Psoas muscle (tissue), 8 donors: ENCODE data around the gene RIOK2. TPM values are rescaled to one million over a fixed set of nuclear protein-coding genes. Genes with fewer than 3 reads are reported as not detected.

Source experiments
- ATAC-seq, 4 donors: fragments of 200-7000 bp; cut with Tn5 transposase; one replicate each; pipeline ENCODE4 v1.9.1; 2020; ENCODE audit warnings: moderate library complexity in 3 of 4, mild to moderate bottlenecking in 2 of 4
- DNase-seq, 2 donors: peaks; one replicate each; pipeline ENCODE4 v3.0.0-alpha.2; 2020
- H3K27ac ChIP-seq: fragments of 200-600 bp; one replicate; pipeline ENCODE4 v1.8.0; 2022
- H3K27me3 ChIP-seq, 3 donors: fragments of 200-600 bp in 1 of 3; one replicate each; pipeline versions ENCODE4 v1.6.1 to v1.8.0; 2013 to 2022; ENCODE audit warnings: low read length in 2 of 3, mild to moderate bottlenecking in 2 of 3, moderate library complexity in 1 of 3; ENCODE audit not compliant: insufficient read depth in 3 of 3
- H3K36me3 ChIP-seq, 2 donors: fragments of 200-600 bp in 1 of 2; one replicate each; pipeline versions ENCODE4 v1.6.1 to v1.8.0; 2013 to 2022; ENCODE audit warnings: low read depth in 1 of 2, mild to moderate bottlenecking in 1 of 2, moderate library complexity in 1 of 2; ENCODE audit not compliant: insufficient read depth in 1 of 2
- H3K4me1 ChIP-seq: fragments of 200-600 bp; one replicate; pipeline ENCODE4 v1.8.0; 2022
- H3K4me3 ChIP-seq: fragments of 200-600 bp; one replicate; pipeline ENCODE4 v1.8.0; 2022; ENCODE audit warnings: mild to moderate bottlenecking
- H3K9me3 ChIP-seq: fragments of 200-600 bp; one replicate; pipeline ENCODE4 v1.8.0; 2022
- WGBS, 3 donors: extraction: QIAGEN DNeasy Blood & Tissue Kit; methylation state at CpG; one replicate each; pipeline versions ENCODE4 v1.1.6 to v1.1.7; 2013; 5-methylcytosine and 5-hydroxymethylcytosine counted together
- intact Hi-C, 2 donors: fragments of 100-400 bp; cut with DNase I; formaldehyde crosslinking; loops; one replicate each; pipeline versions ENCODE4 v1.11.0 to v1.14.2; 2022
- polyA plus RNA-seq, 3 donors: library from polyadenylated mRNA; stranded (reverse); fragments of 200-250 nt; gene quantifications; one replicate each; pipeline ENCODE4 v1.2.3, GENCODE V29; 2013
- total RNA-seq, 4 donors: library from RNA; stranded (reverse); fragmentation: NEBNext Ultra II Directional in 2 of 4; extraction: Animal tissue kit (Norgen Biotek cat#: 25700) in 2 of 4; gene quantifications; one replicate each; pipeline versions ENCODE4 v1.2.1 to v1.2.4, GENCODE V29; 2021 to 2023
- TF ChIP-seq, protein P1 (sequence below): fragments of 200-600 bp; IDR thresholded peaks from one replicate; pipeline ENCODE4 v1.8.0; 2022; ENCODE audit warnings: antibody characterized with exemption
- donor health status: healthy with polysubstance abuse.
- donor health status: DM: no; HTN: no; CAD: no; lungs with moderate emphysema.
- donor health status: Bipolar disorder and iron deficiency.
- donor health status: healthy.
- donor health status: DM: yes; HTN: yes; CAD: no.
- donor health status: DM: no; HTN: no; CAD: no.
- donor health status: DM: no; HTN: no; CAD: no.
- donor health status: DM: yes; HTN: yes; CAD: no.

The RIOK2 gene
- total and polyA plus RNA-seq, 7 donors = 10.5 to 30.4 (median 19.8) TPM

DNA sequence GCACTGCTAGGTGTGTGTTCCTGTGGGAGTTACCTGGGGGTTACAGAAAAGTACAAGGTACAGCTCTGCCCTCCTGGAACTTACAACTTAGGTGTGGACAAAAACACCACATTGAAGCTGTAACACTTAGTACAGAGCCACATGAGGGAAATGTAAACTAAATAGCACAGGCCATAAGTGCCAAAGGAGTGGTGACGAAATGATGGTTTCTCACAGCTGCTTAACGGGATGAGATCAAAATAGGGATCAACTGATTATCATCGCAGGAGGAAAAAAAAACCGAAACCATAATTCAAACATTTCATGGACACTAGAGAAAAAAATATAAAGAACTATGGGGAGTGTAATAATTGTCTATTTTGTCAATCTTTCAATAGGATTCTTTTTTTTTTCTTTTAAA, 46.6 kb downstream of the RIOK2 start:
- no peak for DNase-seq
- no peaks in the 10 kb centered on the region for H3K36me3 ChIP-seq
- peaks cover 0 to 3% (median 0%) of the 10 kb centered on the region in 3 donors for H3K27me3 ChIP-seq
- no peaks in the 10 kb centered on the region for H3K9me3 ChIP-seq
- intact Hi-C loops = no loop called here
- no peak overlapping the region for H3K27ac ChIP-seq
- WGBS, 3 donors = 47 to 67% (median 50%) methylated on average over 4 of the region's 4 CpGs
- H3K4me1 ChIP-seq = no peaks in the 10 kb centered on the region
- H3K4me3 ChIP-seq = no peak overlapping the region
- TF ChIP-seq, protein P1, sequence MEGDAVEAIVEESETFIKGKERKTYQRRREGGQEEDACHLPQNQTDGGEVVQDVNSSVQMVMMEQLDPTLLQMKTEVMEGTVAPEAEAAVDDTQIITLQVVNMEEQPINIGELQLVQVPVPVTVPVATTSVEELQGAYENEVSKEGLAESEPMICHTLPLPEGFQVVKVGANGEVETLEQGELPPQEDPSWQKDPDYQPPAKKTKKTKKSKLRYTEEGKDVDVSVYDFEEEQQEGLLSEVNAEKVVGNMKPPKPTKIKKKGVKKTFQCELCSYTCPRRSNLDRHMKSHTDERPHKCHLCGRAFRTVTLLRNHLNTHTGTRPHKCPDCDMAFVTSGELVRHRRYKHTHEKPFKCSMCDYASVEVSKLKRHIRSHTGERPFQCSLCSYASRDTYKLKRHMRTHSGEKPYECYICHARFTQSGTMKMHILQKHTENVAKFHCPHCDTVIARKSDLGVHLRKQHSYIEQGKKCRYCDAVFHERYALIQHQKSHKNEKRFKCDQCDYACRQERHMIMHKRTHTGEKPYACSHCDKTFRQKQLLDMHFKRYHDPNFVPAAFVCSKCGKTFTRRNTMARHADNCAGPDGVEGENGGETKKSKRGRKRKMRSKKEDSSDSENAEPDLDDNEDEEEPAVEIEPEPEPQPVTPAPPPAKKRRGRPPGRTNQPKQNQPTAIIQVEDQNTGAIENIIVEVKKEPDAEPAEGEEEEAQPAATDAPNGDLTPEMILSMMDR = no peak
- ATAC-seq = no peak

DNA sequence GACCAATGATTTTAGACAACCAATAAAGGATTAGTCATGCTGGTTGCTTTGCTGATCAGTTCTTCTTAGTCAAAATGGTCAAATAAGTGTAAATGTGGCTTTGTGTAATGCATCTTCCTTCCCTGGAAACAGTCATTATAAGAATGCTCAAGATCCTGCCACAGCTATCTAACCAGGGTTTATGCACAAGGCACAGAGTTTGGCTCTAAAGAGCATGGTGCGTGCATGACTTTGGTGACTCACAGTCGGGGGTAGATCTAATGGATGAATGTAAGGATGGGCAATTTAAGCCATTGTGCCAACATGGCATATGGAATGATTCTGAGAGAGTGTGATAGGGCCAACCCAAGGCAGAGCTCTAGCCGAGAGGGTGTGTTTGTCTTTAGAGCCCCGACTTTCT, 47.2 kb downstream of the RIOK2 start:
- no peak overlapping the region for H3K4me3 ChIP-seq
- peaks cover 0 to 3% (median 0%) of the 10 kb centered on the region in 3 donors for H3K27me3 ChIP-seq
- H3K36me3 ChIP-seq = no peaks in the 10 kb centered on the region
- no peaks in the 10 kb centered on the region for H3K4me1 ChIP-seq
- WGBS, 3 donors = 72 to 76% (median 74%) methylated on average over 4 of the region's 4 CpGs
- no peak for DNase-seq
- no peaks in the 10 kb centered on the region for H3K9me3 ChIP-seq
- no peak for ATAC-seq
- intact Hi-C loops = no loop called here
- H3K27ac ChIP-seq = no peak overlapping the region
- TF ChIP-seq, protein P1 = no peak

DNA sequence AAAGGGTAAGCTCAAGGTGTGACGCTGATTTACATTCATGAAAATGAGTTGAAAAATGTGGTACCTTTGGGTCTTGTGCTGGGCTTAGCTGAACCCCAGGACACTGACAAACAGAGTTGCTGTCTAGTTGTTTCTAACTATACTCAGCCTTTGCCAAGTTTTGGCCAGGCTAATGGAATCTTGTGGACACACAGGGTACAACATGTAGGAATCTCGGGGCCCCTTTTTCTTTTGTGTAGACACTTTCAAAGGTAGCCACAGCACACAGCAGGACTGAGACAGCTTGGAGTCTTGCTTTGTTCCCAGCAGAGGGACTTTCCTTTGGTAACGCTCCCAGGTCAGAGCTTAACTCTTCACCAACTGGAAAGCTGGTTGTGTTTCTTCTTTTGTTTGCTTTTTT, 48.4 kb downstream of the RIOK2 start:
- DNase-seq = no peak
- H3K4me1 ChIP-seq = no peaks in the 10 kb centered on the region
- intact Hi-C loops = no loop called here
- TF ChIP-seq, protein P1 = no peak
- H3K27ac ChIP-seq = no peak overlapping the region
- 69 to 79% (median 74%) methylated on average over 3 of the region's 3 CpGs for WGBS, 3 donors
- peaks cover 0 to 3% (median 0%) of the 10 kb centered on the region in 3 donors for H3K27me3 ChIP-seq
- no peaks in the 10 kb centered on the region for H3K9me3 ChIP-seq
- H3K4me3 ChIP-seq = no peak overlapping the region
- H3K36me3 ChIP-seq = no peaks in the 10 kb centered on the region
- no peak for ATAC-seq

DNA sequence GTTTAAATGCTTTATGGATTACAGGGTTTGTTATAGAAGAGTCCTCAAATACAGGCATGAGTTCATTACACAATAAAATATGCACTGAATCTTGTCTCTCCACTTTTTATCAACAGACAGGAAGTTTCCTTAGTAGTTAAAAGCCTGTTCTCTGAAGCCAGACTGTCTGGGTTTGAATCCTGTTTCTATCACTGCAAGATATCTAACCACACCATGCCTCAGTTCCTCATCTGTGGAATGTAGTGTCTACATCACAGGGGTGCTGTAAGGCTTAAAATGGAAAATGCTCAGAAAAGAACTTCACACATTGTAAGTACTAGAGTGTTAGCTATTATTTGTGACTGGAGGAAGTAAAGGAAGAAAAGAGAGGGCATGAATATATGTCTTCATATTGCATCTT, 49.9 kb downstream of the RIOK2 start:
- intact Hi-C loops = no loop called here
- Histone ChIP-seq H3K4me3 (no peak overlapping the region), H3K27me3 (peaks cover 0 to 3% (median 0%) of the 10 kb centered on the region in 3 donors), H3K9me3 (no peaks in the 10 kb centered on the region), H3K4me1 (no peaks in the 10 kb centered on the region), H3K36me3 (no peaks in the 10 kb centered on the region), H3K27ac (no peak overlapping the region)
- TF ChIP-seq, protein P1 = no peak
- ATAC-seq = no peak
- no peak for DNase-seq

DNA sequence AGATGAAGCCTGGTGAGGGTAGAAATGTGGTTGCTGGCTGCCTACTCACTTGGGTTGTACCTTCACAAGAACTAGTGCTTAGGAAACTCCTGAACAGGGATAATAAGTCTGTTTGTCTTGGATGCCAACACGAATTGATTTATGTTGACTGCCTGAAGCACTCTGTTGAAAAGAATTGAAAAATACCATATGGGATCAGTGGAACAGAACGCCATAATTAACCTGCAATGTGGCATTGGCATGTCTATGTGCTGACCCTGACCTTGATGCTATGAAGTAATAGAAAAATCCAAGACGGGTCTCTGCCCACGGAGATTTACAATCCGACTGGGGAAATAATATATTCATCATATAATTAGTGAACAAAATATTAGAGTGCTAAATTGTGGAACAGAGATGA, 51.1 kb downstream of the RIOK2 start:
- TF ChIP-seq, protein P1 = no peak
- intact Hi-C loops = no loop called here
- ATAC-seq (no peak), DNase-seq (no peak)
- no peaks in the 10 kb centered on the region for H3K9me3 ChIP-seq
- H3K27ac ChIP-seq = no peak overlapping the region
- no peaks in the 10 kb centered on the region for H3K4me1 ChIP-seq
- H3K27me3 ChIP-seq = peaks cover 0 to 3% (median 0%) of the 10 kb centered on the region in 3 donors
- H3K4me3 ChIP-seq = no peak overlapping the region
- H3K36me3 ChIP-seq = no peaks in the 10 kb centered on the region
- WGBS, 3 donors = 57 to 67% (median 60%) methylated on average over 5 of the region's 5 CpGs
